Stimulated activated CD4-positive, alpha-beta T cell treated with anti-CD3 and anti-CD28 coated beads, Interleukin-4, amount 100 ng/mL, for 4 hours (primary cell): ENCODE measurements around the gene SERINC5.
"Not testable (repeated sequence)": the region's sequence is repeated elsewhere in the genome, so short reads cannot be mapped to it uniquely, and the experiment has no call there.

Experiments used
- DNase-seq, 2 experiments: peaks; one replicate each; pipeline ENCODE4 v3.0.0-alpha.2; 2020

Gene SERINC5

GRCh38 chr5:80161165-80161564 is 94.7 kb downstream of the SERINC5 start:
- no peak for DNase-seq

- DNase-seq, result no peak
Measured at GRCh38 chr5:80160242-80160641, 95.6 kb downstream of the SERINC5 start.

GRCh38 chr5:80159133-80159815 is 96.6 kb downstream of the SERINC5 start:
- DNase-seq, result no peak

- no peak for DNase-seq
Measured at GRCh38 chr5:80156156-80156555, 99.7 kb downstream of the SERINC5 start.

GRCh38 chr5:80154749-80155148 is 101.1 kb downstream of the SERINC5 start:
- DNase-seq, result no peak

- DNase-seq, result not testable (repeated sequence)
Measured at GRCh38 chr5:80154289-80154688, 101.6 kb downstream of the SERINC5 start.

- no peak for DNase-seq
Measured at GRCh38 chr5:80153586-80154126, 102.2 kb downstream of the SERINC5 start.

GRCh38 chr5:80152778-80153177 is 103.1 kb downstream of the SERINC5 start:
- DNase-seq, result no peak

GRCh38 chr5:80151890-80152289 is 104.0 kb downstream of the SERINC5 start:
- DNase-seq, result no peak

- DNase-seq, result no peak
Measured at GRCh38 chr5:80150731-80151130, 105.1 kb downstream of the SERINC5 start.

- DNase-seq, result no peak
Measured at GRCh38 chr5:80149161-80149609, 106.7 kb downstream of the SERINC5 start.

GRCh38 chr5:80147119-80147815 is 108.6 kb downstream of the SERINC5 start:
- no peak for DNase-seq

- DNase-seq, result no peak
Measured at GRCh38 chr5:80146046-80146445, 109.8 kb downstream of the SERINC5 start.

- DNase-seq, result no peak
Measured at GRCh38 chr5:80143491-80143890, 112.4 kb downstream of the SERINC5 start.

- DNase-seq, result no peak
Measured at GRCh38 chr5:80142996-80143395, 112.9 kb downstream of the SERINC5 start.

- no peak for DNase-seq
Measured at GRCh38 chr5:80141681-80142080, 114.2 kb downstream of the SERINC5 start.

GRCh38 chr5:80141147-80141671 is 114.6 kb downstream of the SERINC5 start:
- no peak for DNase-seq

- DNase-seq, result peak; percentile 48 to 74
Measured at GRCh38 chr5:80140496-80140895, 115.4 kb downstream of the SERINC5 start.

- DNase-seq, result no peak
Measured at GRCh38 chr5:80139466-80139972, 116.3 kb downstream of the SERINC5 start.

- DNase-seq, result no peak
Measured at GRCh38 chr5:80138486-80138885, 117.4 kb downstream of the SERINC5 start.

- DNase-seq, result not testable (repeated sequence)
Measured at GRCh38 chr5:80136798-80137197, 119.0 kb downstream of the SERINC5 start.

GRCh38 chr5:80134876-80135275 is 121.0 kb downstream of the SERINC5 start:
- no peak for DNase-seq

GRCh38 chr5:80129146-80129545 is 126.7 kb downstream of the SERINC5 start:
- DNase-seq, result no peak

- no peak for DNase-seq
Measured at GRCh38 chr5:80128141-80128540, 127.7 kb downstream of the SERINC5 start.
